ENCODE results near the gene PRKCB.

The PRKCB gene

GRCh38 chr16:23836404-23837311, 875 bp downstream of the PRKCB start:
- no peak for DNase-seq

GRCh38 chr16:23837553-23838308, 1.9 kb downstream of the PRKCB start:
- no peak for DNase-seq

GRCh38 chr16:23838485-23839142, 2.8 kb downstream of the PRKCB start:
- no peak for DNase-seq

GRCh38 chr16:23840310-23840709, 4.5 kb downstream of the PRKCB start:
- no peak for DNase-seq

- no peak for DNase-seq
These were observed 6.4 kb downstream of the PRKCB start for GRCh38 chr16:23842137-23842600.

GRCh38 chr16:23843143-23843542, 7.4 kb downstream of the PRKCB start:
- DNase-seq = no peak

GRCh38 chr16:23847251-23847650, 11.5 kb downstream of the PRKCB start:
- no peak for DNase-seq

GRCh38 chr16:23847948-23848347, 12.2 kb downstream of the PRKCB start:
- DNase-seq = no peak

- DNase-seq = no peak
These were observed 13.2 kb downstream of the PRKCB start for GRCh38 chr16:23848958-23849357.

- no peak for DNase-seq
These were observed 17.2 kb downstream of the PRKCB start for GRCh38 chr16:23852794-23853562.

- no peak for DNase-seq
These were observed 19.2 kb downstream of the PRKCB start for GRCh38 chr16:23855010-23855409.

- no peak for DNase-seq
These were observed 20.5 kb downstream of the PRKCB start for GRCh38 chr16:23856251-23856709.

GRCh38 chr16:23857256-23857880, 21.6 kb downstream of the PRKCB start:
- DNase-seq = no peak

GRCh38 chr16:23857881-23858269, 22.1 kb downstream of the PRKCB start:
- DNase-seq = no peak

GRCh38 chr16:23858542-23858941, 22.8 kb downstream of the PRKCB start:
- DNase-seq = no peak

- DNase-seq = no peak
These were observed 24.0 kb downstream of the PRKCB start for GRCh38 chr16:23859713-23860269.

- no peak for DNase-seq
These were observed 26.1 kb downstream of the PRKCB start for GRCh38 chr16:23861874-23862273.

GRCh38 chr16:23862556-23862955, 26.8 kb downstream of the PRKCB start:
- no peak for DNase-seq

- DNase-seq = no peak
These were observed 28.0 kb downstream of the PRKCB start for GRCh38 chr16:23863511-23864422.

- no peak for DNase-seq
These were observed 30.1 kb downstream of the PRKCB start for GRCh38 chr16:23865853-23866252.

GRCh38 chr16:23866621-23867020, 30.8 kb downstream of the PRKCB start:
- no peak for DNase-seq

Data from NCI-H2227 treated with DMSO at 0.1 percent for 48 hours (cell line).